Measurements from ENCODE around the gene ATP2A3.

GRCh38 chr17:3880983-3881382 is 83.3 kb downstream of the ATP2A3 start:
- TF ChIP-seq CTCF (IDR thresholded peaks at IDR 0.05) (no peak), POLR2A (IDR thresholded peaks at IDR 0.05) (no peak)

Measured in heart left ventricle (tissue), 13 donors.